Measurements from ENCODE around the gene OR2D3. TPM values are rescaled to one million over a fixed set of nuclear protein-coding genes. Genes with fewer than 3 reads are reported as not detected.
A peak's percentile ranks its signal among the peaks of the same experiment; 100 is the strongest.

Gene OR2D3
- total and polyA plus RNA-seq, 9 of the 15 experiments (the other 6 are each of a cell fraction or from before 2014, with no cell fraction given): 0.42 TPM; not detected in 8

- no peak for TF ChIP-seq ZFP91 (CRISPR knock-in tag; IDR thresholded peaks at IDR 0.05)
- no peak for TF ChIP-seq ZFP36 (IDR thresholded peaks at IDR 0.05; ENCODE audit: low read depth, low read length, partially characterized antibody)
- TF ChIP-seq NCOA2 (IDR thresholded peaks at IDR 0.05; ENCODE audit: partially characterized antibody in 2 of 2): no peak
- TF ChIP-seq XRCC3 (IDR thresholded peaks at IDR 0.05): no peak
- TF ChIP-seq ZNF232 (CRISPR knock-in tag; IDR thresholded peaks at IDR 0.05): no peak
- TF ChIP-seq ARNT (IDR thresholded peaks at IDR 0.05): no peak
- TF ChIP-seq NFYB (IDR thresholded peaks at IDR 0.05; ENCODE audit: extremely low read depth, insufficient read length): no peak
- TF ChIP-seq XRCC5 (IDR thresholded peaks at IDR 0.05; ENCODE audit: low read depth, low read length): peak; percentile 16; the same call in 1 of the 2 replicates
- no peak for TF ChIP-seq HMGN3 (IDR thresholded peaks at IDR 0.05; ENCODE audit: borderline replicate concordance, extremely low read depth, insufficient read length, low read depth, low read length)
- no peak for TF ChIP-seq ZNF445 (CRISPR knock-in tag; IDR thresholded peaks at IDR 0.05; ENCODE audit: low read depth)
- TF ChIP-seq KLF10 (CRISPR knock-in tag; IDR thresholded peaks at IDR 0.05): no peak
- TF ChIP-seq HOMEZ (CRISPR knock-in tag; IDR thresholded peaks at IDR 0.05): no peak
- no peak for TF ChIP-seq ARID1B (IDR thresholded peaks at IDR 0.05)
- 0 out of 2 replicates have a peak, but pooled peaks have one; percentile 45 for TF ChIP-seq CEBPG (CRISPR knock-in tag; IDR thresholded peaks at IDR 0.05)
- TF ChIP-seq CEBPG (tag; conservative IDR thresholded peaks at IDR 0.05 in 1 of 2, IDR thresholded peaks at IDR 0.05 in 1 of 2): no peak
- no peak; the same call in 1 of the 2 replicates for TF ChIP-seq HMGXB4 (CRISPR knock-in tag; IDR thresholded peaks at IDR 0.05)
- TF ChIP-seq NFE2 (IDR thresholded peaks at IDR 0.05; ENCODE audit: low read depth): no peak
- no peak for TF ChIP-seq MCM7 (IDR thresholded peaks at IDR 0.05)
- no peak for TF ChIP-seq ZNF395 (CRISPR knock-in tag; IDR thresholded peaks at IDR 0.05)
- no peak for TF ChIP-seq RAD51 (IDR thresholded peaks at IDR 0.05; ENCODE audit: borderline replicate concordance, low read depth)
- TF ChIP-seq TCF3 (CRISPR knock-in tag; IDR thresholded peaks at IDR 0.05): no peak
Observed at GRCh38 chr11:6926208-6927029, 5.6 kb downstream of the OR2D3 start, which contains the start of gene ZNF215 (continued).
